Prostate gland (tissue), 2 donors: Measurements from ENCODE around the gene SBF2. TPM values are rescaled to one million over a fixed set of nuclear protein-coding genes. Genes with fewer than 3 reads are reported as not detected.
"Not testable (repeated sequence)": the region's sequence is repeated elsewhere in the genome, so short reads cannot be mapped to it uniquely, and the experiment has no call there.

ENCODE experiments used
- DNase-seq: peaks from one replicate; pipeline ENCODE4 v3.0.0-alpha.2; 2019; ENCODE audit warnings: low spot score
- H3K27ac ChIP-seq, 2 donors: fragments of 200-600 bp; sonication (generic); 2 replicates each; pipeline ENCODE4 v1.5.1; 2017 to 2019
- H3K27me3 ChIP-seq: fragments of 200-600 bp; sonication (generic); replicated peaks from 2 replicates; pipeline ENCODE4 v1.5.1; 2019; ENCODE audit not compliant: insufficient read depth
- H3K36me3 ChIP-seq, 2 donors: fragments of 200-600 bp; sonication (generic); 1 replicate in 1 of 2; 2 replicates in 1 of 2; pipeline versions ENCODE4 v1.5.1 to v1.8.1; 2017 to 2019
- H3K4me1 ChIP-seq: fragments of 200-600 bp; sonication (generic); replicated peaks from 2 replicates; pipeline ENCODE4 v1.5.1; 2019
- H3K4me3 ChIP-seq, 2 donors: fragments of 200-600 bp; sonication (generic); 2 replicates each; pipeline ENCODE4 v1.5.1; 2017 to 2019
- H3K9me3 ChIP-seq: fragments of 200-600 bp; sonication (generic); 2 replicates; pipeline ENCODE4 v1.5.1; 2017
- CTCF ChIP-seq, 4 experiments: fragments of 200-600 bp in 2 of 4; fragments of 450-650 bp in 2 of 4; sonication (generic) in 2 of 4; IDR thresholded peaks; 1 replicate in 3 of 4; 2 replicates in 1 of 4; pipeline ENCODE4 v1.5.1; 2016 to 2019; ENCODE audit warnings: antibody characterized with exemption in 4 of 4, mild to moderate bottlenecking in 2 of 4, moderate library complexity in 2 of 4
- POLR2A ChIP-seq: fragments of 450-650 bp; IDR thresholded peaks from one replicate; pipeline ENCODE4 v1.6.1; 2016; ENCODE audit warnings: antibody characterized with exemption, mild to moderate bottlenecking
- POLR2AphosphoS5 ChIP-seq: sonication (generic); formaldehyde crosslinking; IDR thresholded peaks from one replicate; pipeline ENCODE4 v1.6.1; 2017; ENCODE audit warnings: antibody characterized with exemption
- WGBS: methylation state at CpG from one replicate; pipeline ENCODE4 v1.1.5; 2018; 5-methylcytosine and 5-hydroxymethylcytosine counted together
- intact Hi-C: fragments of 100-400 bp; cut with DNase I; formaldehyde crosslinking; loops from one replicate; pipeline ENCODE4 v1.14.2; 2022
- total RNA-seq, 2 donors: library from RNA; depleted of rRNA; stranded (reverse); fragments of >200 nt; gene quantifications; one replicate each; pipeline ENCODE4 v1.1.0, GENCODE V29; 2016

The SBF2 gene
- total RNA-seq, 2 donors from 2014 or later, result 35.9 to 56.7 TPM

GRCh38 chr11:9990221-9990973 lies 303.6 kb downstream of the SBF2 start:
- Histone ChIP-seq H3K36me3 (no peaks in the 10 kb centered on the region), H3K4me3 (no peak overlapping the region), H3K27ac (no peak overlapping the region), H3K4me1 (no peaks in the 10 kb centered on the region), H3K27me3 (no peaks in the 10 kb centered on the region), H3K9me3 (no peaks in the 10 kb centered on the region)
- 35% methylated on average over 4 of the region's 4 CpGs for WGBS
- no peak for DNase-seq
- TF ChIP-seq POLR2AphosphoS5 (no peak), CTCF (IDR thresholded peaks at IDR 0.05) (peak in 2 of 4 experiments; percentile 15 to 23), POLR2A (no peak)
- intact Hi-C loops, result loop anchor here (5.0 kb wide), 2 partner anchors 317 to 377 kb away; partner anchors contain the start of gene ADM

GRCh38 chr11:9987303-9987702 lies 306.7 kb downstream of the SBF2 start:
- H3K4me1 ChIP-seq, H3K9me3 ChIP-seq, H3K4me3 ChIP-seq, intact Hi-C loops, H3K36me3 ChIP-seq, H3K27me3 ChIP-seq, H3K27ac ChIP-seq, DNase-seq: not testable (repeated sequence)
- 94% methylated on average over 4 of the region's 4 CpGs for WGBS

GRCh38 chr11:9982796-9983579 lies 311.0 kb downstream of the SBF2 start:
- H3K4me1 ChIP-seq, result no peaks in the 10 kb centered on the region
- H3K4me3 ChIP-seq, result no peak overlapping the region
- H3K27me3 ChIP-seq, result no peaks in the 10 kb centered on the region
- no peaks in the 10 kb centered on the region for H3K9me3 ChIP-seq
- DNase-seq, result no peak
- no peak for TF ChIP-seq POLR2A
- no peak for TF ChIP-seq CTCF (IDR thresholded peaks at IDR 0.05)
- no peak for TF ChIP-seq POLR2AphosphoS5
- intact Hi-C loops, result no loop called here
- no peaks in the 10 kb centered on the region for H3K36me3 ChIP-seq
- no peak overlapping the region for H3K27ac ChIP-seq
- 88% methylated on average over 16 of the region's 16 CpGs for WGBS

GRCh38 chr11:9982127-9982795 lies 311.8 kb downstream of the SBF2 start:
- TF ChIP-seq POLR2AphosphoS5 (no peak), CTCF (IDR thresholded peaks at IDR 0.05) (no peak), POLR2A (no peak)
- Histone ChIP-seq H3K4me1 (no peaks in the 10 kb centered on the region), H3K9me3 (no peaks in the 10 kb centered on the region), H3K4me3 (no peak overlapping the region), H3K27ac (no peak overlapping the region), H3K36me3 (no peaks in the 10 kb centered on the region), H3K27me3 (no peaks in the 10 kb centered on the region)
- intact Hi-C loops, result no loop called here
- WGBS, result 71% methylated on average over 6 of the region's 6 CpGs
- DNase-seq, result no peak

- H3K4me1 ChIP-seq, result no peaks in the 10 kb centered on the region
- no peaks in the 10 kb centered on the region for H3K27me3 ChIP-seq
- no peak overlapping the region for H3K4me3 ChIP-seq
- WGBS, result 94% methylated on average over 1 of the region's 1 CpG
- no peaks in the 10 kb centered on the region for H3K9me3 ChIP-seq
- H3K27ac ChIP-seq, result no peak overlapping the region
- TF ChIP-seq CTCF (IDR thresholded peaks at IDR 0.05) (no peak), POLR2A (no peak), POLR2AphosphoS5 (no peak)
- no peak for DNase-seq
- no peaks in the 10 kb centered on the region for H3K36me3 ChIP-seq
- intact Hi-C loops, result no loop called here
These were observed 313.1 kb downstream of the SBF2 start for GRCh38 chr11:9980931-9981330.
